HG03565 (cell line): Measurements from ENCODE around the gene KRTAP4-6.
"Not testable (repeated sequence)": the region's sequence is repeated elsewhere in the genome, so short reads cannot be mapped to it uniquely, and the experiment has no call there.

Source experiments
- ATAC-seq: cut with Tn5 transposase; IDR thresholded peaks from one replicate; pipeline ENCODE4 v1.9.1; 2021; ENCODE audit warnings: mild to moderate bottlenecking, moderate library complexity; ENCODE audit not compliant: unreplicated experiment

Gene KRTAP4-6

DNA sequence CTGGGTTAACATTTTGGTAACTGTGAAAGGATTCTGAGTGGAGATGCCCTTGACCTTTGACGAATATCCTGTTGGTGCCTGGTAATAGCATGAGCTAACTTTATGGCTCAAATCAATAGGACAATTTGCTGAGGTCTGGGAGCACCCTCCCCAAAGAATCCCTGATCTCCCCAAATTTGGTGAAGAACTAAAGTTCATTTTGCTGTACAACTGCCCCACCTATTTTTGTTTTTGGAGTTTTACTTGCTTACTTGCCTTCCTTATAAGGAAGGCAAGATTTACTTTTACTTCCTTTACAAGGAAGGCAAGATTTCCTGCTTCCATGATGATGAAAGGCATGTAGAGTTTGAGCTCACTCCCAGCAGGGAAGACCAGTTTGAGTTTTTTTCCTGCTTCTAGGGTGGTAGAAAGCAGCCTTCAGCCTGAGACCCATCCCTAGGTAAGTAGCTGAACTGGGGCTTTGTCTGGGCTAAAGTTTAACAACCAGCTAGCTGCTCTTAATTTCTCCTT lies 32.3 kb downstream of the KRTAP4-6 start:
- ATAC-seq = no peak

DNA sequence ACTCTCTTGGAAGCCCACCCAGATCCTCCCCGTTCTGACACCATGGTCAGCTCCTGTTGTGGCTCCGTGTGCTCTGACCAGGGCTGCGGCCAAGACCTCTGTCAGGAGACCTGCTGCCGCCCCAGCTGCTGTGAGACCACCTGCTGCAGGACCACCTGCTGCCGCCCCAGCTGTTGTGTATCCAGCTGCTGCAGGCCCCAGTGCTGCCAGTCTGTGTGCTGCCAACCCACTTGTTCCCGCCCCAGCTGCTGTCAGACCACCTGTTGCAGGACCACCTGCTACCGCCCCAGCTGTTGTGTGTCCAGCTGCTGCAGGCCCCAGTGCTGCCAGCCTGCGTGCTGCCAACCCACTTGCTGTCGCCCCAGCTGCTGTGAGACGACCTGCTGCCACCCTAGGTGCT lies 35.0 kb downstream of the KRTAP4-6 start, which contains the start of gene KRTAP4-9:
KRTAP4-9 (plus strand) TSS at position 43 of the 400 bp plus-strand sequence; CDS start at position 43, 0 bp downstream.
- ATAC-seq = not testable (repeated sequence)

DNA sequence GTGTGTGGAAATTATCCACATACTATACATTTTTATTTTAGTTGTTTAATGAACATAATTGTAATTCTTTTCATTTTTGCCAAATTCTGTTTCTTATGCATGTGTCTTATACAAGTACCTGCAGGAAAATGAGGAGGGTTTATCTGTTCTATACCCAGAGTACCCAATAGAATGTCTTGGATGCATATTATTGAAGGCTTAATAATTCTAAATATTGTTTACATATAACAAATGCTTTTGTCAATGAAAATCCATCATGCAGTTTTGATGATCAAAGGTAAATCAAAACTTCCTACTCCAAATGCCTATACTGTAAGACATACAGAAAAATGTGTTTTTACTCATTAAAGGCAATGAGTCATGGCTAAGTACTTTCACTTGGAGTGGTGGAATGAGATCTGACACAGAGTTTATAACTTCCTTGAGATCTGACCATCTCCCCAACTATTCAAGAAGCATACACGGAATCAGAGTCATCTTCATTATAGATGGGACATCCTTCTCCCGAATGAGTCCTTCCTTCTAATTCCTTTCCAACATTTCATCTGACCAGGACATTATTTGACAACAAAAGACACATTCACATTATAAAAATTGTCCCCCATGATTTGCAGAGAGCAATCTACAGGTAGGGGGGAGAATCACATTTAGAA lies 35.8 kb downstream of the KRTAP4-6 start:
- not testable (repeated sequence) for ATAC-seq

DNA sequence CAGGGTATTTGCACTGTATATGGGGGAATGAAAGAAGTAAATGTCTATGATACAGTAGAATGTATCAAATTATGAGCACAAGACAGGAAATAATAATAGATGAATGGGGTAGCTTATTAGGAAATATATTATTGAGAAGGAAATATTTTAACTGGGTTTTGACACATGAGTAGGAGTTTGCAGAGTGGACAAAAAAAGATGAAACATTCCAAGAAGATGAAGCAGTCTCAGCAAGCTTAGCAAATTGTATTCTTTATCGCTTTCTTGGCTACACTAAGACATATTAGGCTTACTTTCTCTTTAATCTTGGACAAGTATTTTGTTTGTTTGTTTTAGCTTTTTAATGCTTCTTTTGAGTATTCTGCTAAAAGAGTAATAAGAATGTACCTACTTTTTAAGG lies 36.4 kb downstream of the KRTAP4-6 start:
- no peak for ATAC-seq

DNA sequence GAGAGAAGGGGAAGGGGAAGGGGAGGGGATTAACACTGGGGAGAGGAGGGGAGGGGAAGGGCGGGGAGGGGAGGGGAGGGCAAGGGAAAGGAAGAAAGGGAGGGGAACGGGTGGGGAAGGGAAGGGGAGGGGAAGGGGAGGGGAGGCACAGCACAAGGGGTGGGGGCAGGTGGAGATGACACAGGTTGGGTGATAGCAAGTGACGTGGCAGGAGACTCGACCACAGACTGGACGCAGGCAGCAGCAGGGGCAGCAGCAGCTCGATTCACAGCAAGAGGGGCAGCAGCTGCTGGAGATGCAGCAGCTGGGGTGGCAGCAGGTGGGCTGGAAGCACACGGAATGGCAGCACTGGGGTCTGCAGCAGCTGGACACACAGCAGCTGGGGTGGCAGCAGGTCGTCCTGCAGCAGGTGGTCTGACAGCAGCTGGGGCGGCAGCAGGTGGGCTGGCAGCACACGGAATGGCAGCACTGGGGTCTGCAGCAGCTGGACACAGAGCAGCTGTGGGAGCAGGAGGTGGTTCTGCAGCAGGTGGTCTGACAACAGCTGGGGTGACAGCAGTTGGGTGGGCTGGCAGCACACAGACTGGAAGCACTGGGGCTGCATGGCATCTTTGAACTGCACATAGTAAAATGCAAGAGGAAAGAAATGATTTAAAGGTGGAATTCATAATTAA lies 38.6 kb downstream of the KRTAP4-6 start, which contains the start of gene KRTAP4-16:
KRTAP4-16 (minus strand) TSS at position 624 of the 674 bp plus-strand sequence; CDS start at position 624, 0 bp downstream.
- no peak for ATAC-seq

DNA sequence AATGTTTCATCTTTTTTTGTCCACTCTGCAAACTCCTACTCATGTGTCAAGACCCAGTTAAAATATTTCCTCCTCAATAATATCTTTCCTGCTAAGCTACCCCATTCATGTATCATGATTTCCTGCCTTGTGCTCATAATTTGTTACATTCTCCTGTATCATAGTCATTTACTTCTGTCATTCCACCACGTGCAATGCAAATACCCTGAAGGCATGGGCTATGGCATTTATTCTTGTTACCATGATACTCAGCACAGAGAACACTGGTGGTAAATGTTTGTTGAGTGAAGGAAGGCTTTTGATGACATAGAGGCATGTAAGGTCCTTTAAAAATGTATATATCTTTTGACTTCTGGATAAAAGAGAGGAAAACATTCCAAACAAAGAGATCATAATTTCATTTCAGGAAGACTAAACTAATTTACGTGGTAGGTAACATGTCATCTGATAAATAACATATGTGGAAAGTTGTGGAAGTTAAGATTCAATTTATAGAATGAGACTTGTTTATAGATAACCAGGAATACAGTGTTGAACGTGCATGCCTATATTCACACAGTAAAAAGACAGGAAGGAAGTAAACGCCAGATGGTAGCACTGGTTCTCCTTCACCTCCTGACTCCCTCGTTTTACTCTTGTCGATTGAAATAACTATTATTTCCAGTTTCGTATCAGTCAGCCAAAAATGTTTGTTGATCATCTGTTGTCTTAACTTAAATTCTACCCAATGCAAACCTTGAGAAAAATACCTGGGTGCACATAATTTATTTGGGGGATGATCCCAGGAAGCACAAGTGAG lies 40.5 kb downstream of the KRTAP4-6 start:
- not testable (repeated sequence) for ATAC-seq

DNA sequence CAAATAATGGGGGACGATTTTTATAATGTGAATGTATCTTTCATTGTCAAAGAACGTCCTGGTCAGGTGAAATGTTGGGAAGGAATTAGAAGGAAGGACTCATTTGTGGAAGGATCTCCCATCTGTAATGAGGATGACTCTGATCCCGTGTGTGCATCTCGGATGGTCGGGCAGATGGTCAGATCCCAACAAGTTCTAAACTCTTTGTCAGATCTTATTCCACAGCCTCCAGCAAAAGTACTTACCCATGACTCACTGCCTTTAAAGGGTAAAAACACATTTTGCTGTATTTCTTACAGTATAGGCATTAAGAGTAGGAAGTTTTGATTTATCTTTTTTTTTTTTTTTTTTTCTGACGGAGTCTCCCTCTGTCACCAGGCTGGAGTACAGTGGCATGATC lies 41.9 kb downstream of the KRTAP4-6 start:
- ATAC-seq = no peak

DNA sequence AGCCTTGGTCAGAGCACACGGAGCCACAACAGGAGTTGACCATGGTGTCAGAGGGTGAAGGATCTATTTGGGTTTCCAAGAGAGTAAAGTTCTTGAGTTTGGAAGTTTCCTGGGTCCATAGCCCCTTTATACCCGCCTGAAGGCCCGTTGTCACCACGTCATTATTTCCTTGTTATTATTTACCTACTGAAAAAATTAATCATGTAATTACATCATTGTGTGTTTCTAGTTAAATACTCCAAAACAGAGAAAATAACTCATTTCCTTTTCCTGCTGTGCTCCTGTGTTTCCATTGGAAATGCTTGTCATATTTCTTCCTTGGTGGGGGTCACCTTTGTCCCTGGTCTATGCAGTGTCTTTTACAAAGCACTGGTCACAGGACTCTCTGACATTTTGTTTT lies 42.3 kb downstream of the KRTAP4-6 start, which contains the start of gene KRTAP4-8:
KRTAP4-8 (minus strand) TSS at position 101 of the 400 bp plus-strand sequence; CDS start at position 43, 58 bp downstream.
- ATAC-seq = no peak

DNA sequence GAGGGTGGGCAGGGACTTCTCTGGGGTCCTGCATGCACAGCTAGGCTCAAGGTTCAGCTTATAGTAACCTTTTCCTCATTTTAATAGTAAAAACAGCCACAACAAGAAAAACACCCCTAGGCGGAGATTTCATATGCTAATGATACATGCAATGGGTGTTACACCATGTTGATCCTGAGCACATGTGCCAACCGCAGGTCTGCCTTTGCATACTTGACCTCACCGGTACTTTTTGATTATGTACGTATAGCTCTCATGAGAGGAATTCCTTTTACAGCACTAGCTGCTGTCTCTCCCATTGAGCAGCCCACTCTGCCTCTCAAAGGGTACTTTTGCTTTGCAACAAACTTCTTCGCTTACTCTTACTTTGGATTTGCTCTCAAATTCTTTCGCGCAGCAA lies 44.3 kb downstream of the KRTAP4-6 start:
- no peak for ATAC-seq
